Activated CD4-positive, CD25-positive, alpha-beta regulatory T cell (primary cell): ENCODE measurements around the gene TMEM163.
"Not testable (repeated sequence)": the region's sequence is repeated elsewhere in the genome, so short reads cannot be mapped to it uniquely, and the experiment has no call there.

Source experiments
- DNase-seq, 4 experiments: peaks; one replicate each; lab custom pipeline; 2025; lab: John Stamatoyannopoulos, UW

The TMEM163 gene

GRCh38 chr2:134527381-134527780 lies 191.4 kb downstream of the TMEM163 start:
- no peak for DNase-seq

GRCh38 chr2:134522496-134523455 lies 196.0 kb downstream of the TMEM163 start:
- no peak for DNase-seq

GRCh38 chr2:134518101-134518500 lies 200.7 kb downstream of the TMEM163 start:
- no peak for DNase-seq

GRCh38 chr2:134515137-134515536 lies 203.7 kb downstream of the TMEM163 start:
- no peak for DNase-seq

GRCh38 chr2:134513465-134513804 lies 205.4 kb downstream of the TMEM163 start:
- DNase-seq: no peak

GRCh38 chr2:134512734-134513464 lies 205.9 kb downstream of the TMEM163 start:
- no peak for DNase-seq

- DNase-seq: no peak
Measured at GRCh38 chr2:134508391-134508790, 210.4 kb downstream of the TMEM163 start.

GRCh38 chr2:134507697-134508096 lies 211.1 kb downstream of the TMEM163 start:
- DNase-seq: no peak

- not testable (repeated sequence) for DNase-seq
Measured at GRCh38 chr2:134507159-134507558, 211.6 kb downstream of the TMEM163 start.

GRCh38 chr2:134505446-134505845 lies 213.4 kb downstream of the TMEM163 start:
- DNase-seq: no peak

- DNase-seq: no peak
Measured at GRCh38 chr2:134504586-134505336, 214.0 kb downstream of the TMEM163 start.

GRCh38 chr2:134502104-134502503 lies 216.7 kb downstream of the TMEM163 start:
- DNase-seq: no peak

- no peak for DNase-seq
Measured at GRCh38 chr2:134501476-134502091, 217.2 kb downstream of the TMEM163 start.

- DNase-seq: no peak
Measured at GRCh38 chr2:134500211-134500935, 218.4 kb downstream of the TMEM163 start.

GRCh38 chr2:134499307-134499926 lies 219.4 kb downstream of the TMEM163 start:
- no peak for DNase-seq

- DNase-seq: no peak
Measured at GRCh38 chr2:134498654-134499053, 220.1 kb downstream of the TMEM163 start.

- DNase-seq: no peak
Measured at GRCh38 chr2:134493797-134494196, 225.0 kb downstream of the TMEM163 start.

GRCh38 chr2:134491771-134492441 lies 226.9 kb downstream of the TMEM163 start:
- DNase-seq: no peak

GRCh38 chr2:134491022-134491421 lies 227.8 kb downstream of the TMEM163 start:
- DNase-seq: no peak

- no peak for DNase-seq
Measured at GRCh38 chr2:134490559-134490958, 228.2 kb downstream of the TMEM163 start.
